ENCODE data around the gene FKBP2.

The FKBP2 gene

GRCh38 chr11:64219755-64220154 is 21.1 kb upstream of the FKBP2 start:
- DNase-seq (ENCODE audit: low spot score): no peak

- DNase-seq (ENCODE audit: low spot score): no peak
Measured at GRCh38 chr11:64220271-64220670, 20.6 kb upstream of the FKBP2 start.

DNA sequence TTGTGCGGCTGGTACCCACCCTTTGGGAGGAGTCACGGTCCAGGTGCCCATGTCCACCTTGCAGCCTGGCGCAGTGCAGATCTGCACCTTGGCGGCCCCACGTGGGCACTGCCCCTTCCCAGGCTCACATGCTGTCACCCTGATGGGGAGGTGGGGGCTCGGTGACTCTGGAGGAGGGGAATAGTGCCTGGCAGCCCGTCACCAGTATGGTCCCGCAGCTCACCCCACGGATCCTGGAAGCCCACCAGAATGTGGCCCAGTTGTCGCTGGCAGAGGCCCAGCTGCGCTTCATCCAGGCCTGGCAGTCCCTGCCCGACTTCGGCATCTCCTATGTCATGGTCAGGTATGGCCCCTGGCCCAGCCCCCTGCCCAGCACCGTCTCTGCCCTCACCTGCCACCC is 20.1 kb upstream of the FKBP2 start:
- no peak for DNase-seq (ENCODE audit: low spot score)

DNA sequence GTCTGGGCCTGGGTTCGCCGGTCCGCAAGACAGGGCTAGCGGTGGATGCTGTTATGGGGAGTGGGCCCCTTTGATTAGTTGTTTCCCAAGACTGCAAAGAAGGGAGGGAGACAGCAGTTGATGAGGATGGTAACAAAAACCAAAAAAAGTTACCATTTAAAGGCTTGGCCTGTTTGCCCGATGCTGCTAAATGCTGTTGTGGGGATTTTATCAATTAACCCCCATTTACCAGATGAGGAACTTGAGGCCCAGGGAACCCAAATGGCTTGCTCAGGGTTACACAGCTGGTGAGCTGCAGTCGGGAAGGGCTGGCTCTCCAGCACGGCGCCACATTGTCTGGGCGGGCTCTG is 18.3 kb upstream of the FKBP2 start:
- DNase-seq (ENCODE audit: low spot score): no peak

GRCh38 chr11:64223001-64223651 is 17.8 kb upstream of the FKBP2 start:
- no peak for DNase-seq (ENCODE audit: low spot score)

DNA sequence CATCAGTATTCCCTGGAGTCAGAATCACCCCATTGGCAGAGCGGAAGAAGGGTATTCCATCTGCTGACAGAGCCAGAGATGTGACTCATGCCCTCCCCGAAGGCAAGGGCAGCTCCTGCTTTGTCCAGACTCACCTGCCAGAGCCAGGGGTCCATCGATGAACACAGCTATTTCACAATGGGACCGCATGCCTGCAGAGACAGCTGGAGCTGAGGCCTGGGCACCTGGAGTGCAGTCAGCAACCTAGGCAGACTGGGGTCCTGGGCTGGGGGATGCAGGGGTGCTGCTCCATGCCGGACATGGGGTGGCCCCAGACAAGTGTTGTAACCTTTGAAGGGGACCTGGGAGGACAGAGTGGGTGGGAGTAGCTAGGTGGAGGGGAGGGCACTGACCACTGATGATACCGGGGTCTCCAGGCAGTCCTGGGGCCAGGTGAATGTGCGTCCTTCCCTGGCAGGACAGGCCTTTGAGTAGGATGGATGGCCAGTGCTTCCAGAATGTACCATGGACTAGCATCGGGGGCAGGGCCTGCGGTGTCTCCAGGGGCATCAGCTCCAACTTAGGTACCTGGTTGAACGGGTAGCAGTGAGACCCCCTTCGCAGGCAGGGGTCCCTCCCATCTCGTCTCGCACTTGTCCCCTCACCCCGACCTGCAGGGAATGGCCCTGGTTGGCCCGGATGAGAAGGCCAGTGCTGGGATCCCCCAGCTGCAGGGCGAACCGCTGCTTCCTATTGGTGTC is 16.6 kb upstream of the FKBP2 start:
- no peak for DNase-seq (ENCODE audit: low spot score)

GRCh38 chr11:64224891-64225607 is 15.8 kb upstream of the FKBP2 start:
- no peak for DNase-seq (ENCODE audit: low spot score)

DNA sequence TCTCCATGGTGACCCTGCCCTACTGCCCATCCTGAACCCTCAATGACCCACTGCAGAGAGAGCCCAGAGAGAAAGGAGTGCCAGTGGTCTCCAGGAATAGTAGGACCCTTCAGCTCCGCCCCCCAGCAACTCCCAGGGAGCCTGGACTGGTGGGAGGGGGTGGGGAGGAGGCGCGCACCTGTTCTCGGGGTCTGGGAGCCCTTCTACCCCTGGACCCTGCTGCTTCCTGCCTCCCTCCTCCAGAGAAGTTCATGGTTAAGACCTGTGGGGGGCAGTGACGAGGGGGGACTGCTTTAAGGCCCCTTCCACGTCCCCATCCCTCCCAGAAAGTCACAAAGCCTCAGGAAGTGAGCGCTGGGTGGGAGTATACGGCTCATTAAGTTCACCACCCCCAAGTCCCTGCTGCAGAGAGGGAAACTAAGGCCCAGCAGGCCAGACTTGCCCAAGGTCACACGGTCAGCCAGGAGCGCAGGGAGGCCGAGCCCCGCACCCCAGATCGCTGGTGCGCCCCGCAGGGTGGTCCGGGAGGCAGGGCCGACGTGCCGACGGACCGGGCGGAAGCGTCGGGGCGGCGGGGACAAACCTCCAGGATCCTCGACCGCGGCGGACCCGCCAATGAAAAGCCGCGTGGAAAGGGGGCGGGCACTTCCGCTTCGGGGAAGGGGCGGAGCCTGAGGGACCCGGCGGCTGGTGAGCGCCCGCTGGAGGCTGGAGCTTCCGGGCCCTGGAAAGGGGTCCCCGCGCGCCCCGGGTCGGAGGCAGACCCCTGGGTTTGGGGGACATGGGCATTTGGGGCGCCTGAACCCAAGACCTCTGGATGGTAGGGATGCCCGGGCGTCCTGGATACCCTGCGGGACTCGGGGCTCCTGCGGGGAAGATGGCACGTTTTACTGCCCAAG is 15.0 kb upstream of the FKBP2 start, which contains the start of the genes NUDT22 and TRPT1:
TSS of gene NUDT22 (plus strand) at position 667 of the 899 bp plus-strand sequence. CDS start 379 bp downstream, outside the sequence.
TSS of gene TRPT1 (minus strand) at position 579 of the 899 bp plus-strand sequence. CDS start at position 253, 326 bp downstream.
- peak; percentile 80 for DNase-seq (ENCODE audit: low spot score)

- DNase-seq (ENCODE audit: low spot score): peak; percentile 62
Measured at GRCh38 chr11:64226507-64227051, 14.3 kb upstream of the FKBP2 start.

DNA sequence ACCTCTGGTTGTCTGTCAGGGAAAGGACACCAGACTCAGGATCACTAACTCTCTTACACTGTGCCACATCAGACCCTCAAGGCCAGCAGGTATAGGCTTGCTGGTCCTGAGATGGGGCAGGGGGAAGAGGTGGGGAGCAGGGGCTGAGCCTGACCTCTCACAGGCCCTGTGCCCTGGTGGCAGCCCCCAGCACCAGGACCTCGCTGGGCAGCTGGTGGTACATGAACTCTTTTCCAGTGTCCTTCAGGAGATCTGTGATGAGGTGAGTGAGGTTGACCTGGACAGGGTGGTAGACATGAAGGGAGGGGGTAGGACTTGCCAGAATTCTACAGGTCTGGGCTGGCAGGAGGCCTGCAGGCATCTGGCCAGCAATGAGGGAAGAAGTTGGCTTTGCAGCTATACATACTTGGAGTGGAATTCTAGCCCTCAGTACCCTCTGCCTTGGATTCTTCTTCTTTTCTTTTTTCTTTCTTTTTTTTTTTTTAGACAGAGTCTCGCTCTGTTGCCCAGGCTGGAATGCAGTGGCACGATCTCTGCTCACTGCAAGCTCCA is 13.4 kb upstream of the FKBP2 start:
- DNase-seq (ENCODE audit: low spot score): no peak

DNA sequence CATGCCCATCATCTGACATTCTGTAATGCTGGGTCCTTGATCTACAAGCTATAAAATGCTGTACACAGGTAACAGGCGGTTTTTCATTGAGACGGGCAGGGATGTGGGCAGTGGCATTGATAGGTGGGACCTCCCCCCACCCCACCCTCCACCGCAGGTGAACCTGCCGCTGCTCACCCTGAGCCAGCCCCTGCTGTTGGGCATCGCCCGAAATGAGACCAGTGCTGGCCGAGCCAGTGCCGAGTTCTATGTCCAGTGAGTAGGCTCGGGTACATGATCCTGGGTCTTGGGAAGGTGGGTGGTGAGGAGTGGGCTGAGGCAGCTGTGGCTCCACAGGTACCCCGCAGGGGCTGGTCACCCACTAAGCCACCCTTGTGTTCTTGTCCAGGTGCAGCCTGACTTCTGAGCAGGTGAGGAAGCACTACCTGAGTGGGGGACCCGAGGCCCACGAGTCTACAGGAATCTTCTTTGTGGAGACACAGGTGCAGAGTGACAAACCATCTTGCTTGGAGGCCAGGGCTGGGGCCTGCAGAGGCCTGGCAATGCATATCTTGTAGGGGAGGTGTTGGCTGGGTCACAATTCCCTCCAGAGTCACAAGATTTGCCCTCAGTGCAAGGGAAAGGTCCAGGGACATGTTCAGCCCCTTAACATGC is 11.7 kb upstream of the FKBP2 start:
- no peak for DNase-seq (ENCODE audit: low spot score)

DNA sequence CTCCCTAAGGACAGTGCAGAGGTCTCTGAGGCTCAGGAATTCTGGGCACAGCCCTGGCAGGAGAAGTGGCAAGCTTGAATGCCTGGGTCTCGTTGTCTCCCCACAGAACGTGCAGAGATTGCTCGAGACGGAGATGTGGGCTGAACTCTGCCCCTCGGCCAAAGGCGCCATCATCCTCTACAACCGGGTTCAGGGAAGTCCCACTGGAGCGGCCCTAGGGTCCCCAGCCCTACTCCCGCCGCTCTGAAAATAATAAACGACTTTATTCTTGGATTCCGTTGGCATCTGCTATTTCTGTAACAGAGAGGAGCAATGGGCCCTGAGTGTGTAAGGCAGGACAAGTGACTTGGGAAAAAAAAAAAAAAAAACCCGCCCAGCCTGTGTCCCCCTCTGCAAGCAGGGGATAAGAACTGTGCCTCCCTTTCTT is 11.1 kb upstream of the FKBP2 start:
- DNase-seq (ENCODE audit: low spot score): no peak

GRCh38 chr11:64230171-64230984 is 10.5 kb upstream of the FKBP2 start, which contains the start of gene DNAJC4:
Gene DNAJC4 (plus strand): TSS chr11:64230548. CDS start chr11:64230855, 307 bp downstream.
- peak; percentile 92 for DNase-seq (ENCODE audit: low spot score)

DNA sequence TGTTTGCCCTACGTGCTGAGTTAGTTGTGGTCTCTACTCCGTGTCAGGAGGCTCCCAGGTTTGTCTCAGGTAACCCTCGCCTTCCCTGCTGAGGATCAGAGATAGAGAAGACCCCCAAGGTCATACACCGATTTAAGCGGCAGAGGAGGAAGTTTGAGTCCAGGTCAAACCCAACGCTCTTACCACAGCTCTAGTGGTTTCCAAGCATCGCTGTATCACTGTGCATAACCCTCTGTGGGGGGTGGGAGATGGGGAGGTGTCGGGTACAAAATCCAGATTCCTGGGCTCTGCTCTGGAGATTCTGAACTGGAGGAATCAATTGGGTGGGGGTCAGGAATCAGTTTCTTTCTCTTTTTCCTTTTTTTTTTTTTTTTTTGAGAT is 9.9 kb upstream of the FKBP2 start:
- no peak for DNase-seq (ENCODE audit: low spot score)

GRCh38 chr11:64231546-64231945 is 9.3 kb upstream of the FKBP2 start:
- no peak for DNase-seq (ENCODE audit: low spot score)

GRCh38 chr11:64232182-64232966 is 8.5 kb upstream of the FKBP2 start:
- no peak for DNase-seq (ENCODE audit: low spot score)

GRCh38 chr11:64232967-64233315 is 8.0 kb upstream of the FKBP2 start:
- no peak for DNase-seq (ENCODE audit: low spot score)

GRCh38 chr11:64233913-64234586 is 6.8 kb upstream of the FKBP2 start, which contains the start of gene VEGFB:
Gene VEGFB (plus strand): TSS chr11:64234584. CDS start chr11:64234834, 250 bp downstream.
- peak; percentile 52 for DNase-seq (ENCODE audit: low spot score)
